CD4-positive, alpha-beta T cell treated with Interleukin-15 for 1 hour (primary cell): ENCODE results near the gene ITGA3.

ENCODE experiments used
- DNase-seq: peaks from one replicate; pipeline ENCODE4 v3.0.0-alpha.2; 2020

The ITGA3 gene

GRCh38 chr17:50096758-50097157 lies 40.8 kb downstream of the ITGA3 start:
- no peak for DNase-seq

- DNase-seq = no peak
Measured at GRCh38 chr17:50097455-50097854, 41.5 kb downstream of the ITGA3 start.

- no peak for DNase-seq
Measured at GRCh38 chr17:50097926-50098325, 42.0 kb downstream of the ITGA3 start.

GRCh38 chr17:50098583-50098982 lies 42.7 kb downstream of the ITGA3 start:
- no peak for DNase-seq

GRCh38 chr17:50099003-50099402 lies 43.1 kb downstream of the ITGA3 start:
- no peak for DNase-seq

- no peak for DNase-seq
Measured at GRCh38 chr17:50100480-50100883, 44.6 kb downstream of the ITGA3 start.

- DNase-seq = no peak
Measured at GRCh38 chr17:50100921-50101345, 45.0 kb downstream of the ITGA3 start.

- DNase-seq = no peak
Measured at GRCh38 chr17:50101346-50102163, 45.6 kb downstream of the ITGA3 start.

GRCh38 chr17:50102164-50102991 lies 46.5 kb downstream of the ITGA3 start:
- DNase-seq = no peak

GRCh38 chr17:50103252-50103651 lies 47.3 kb downstream of the ITGA3 start:
- DNase-seq = no peak

GRCh38 chr17:50103941-50104340 lies 48.0 kb downstream of the ITGA3 start:
- no peak for DNase-seq

GRCh38 chr17:50105811-50106210 lies 49.9 kb downstream of the ITGA3 start:
- DNase-seq = no peak

GRCh38 chr17:50106393-50107131 lies 50.7 kb downstream of the ITGA3 start:
- no peak for DNase-seq

- no peak for DNase-seq
Measured at GRCh38 chr17:50107790-50108414, 52.0 kb downstream of the ITGA3 start.

- DNase-seq = no peak
Measured at GRCh38 chr17:50108556-50108955, 52.6 kb downstream of the ITGA3 start.

GRCh38 chr17:50109207-50109606 lies 53.3 kb downstream of the ITGA3 start:
- no peak for DNase-seq

GRCh38 chr17:50109785-50110184 lies 53.9 kb downstream of the ITGA3 start:
- no peak for DNase-seq

GRCh38 chr17:50110591-50111349 lies 54.9 kb downstream of the ITGA3 start:
- DNase-seq = no peak

GRCh38 chr17:50111673-50112655 lies 56.1 kb downstream of the ITGA3 start:
- DNase-seq = no peak

- DNase-seq = no peak
Measured at GRCh38 chr17:50112694-50113093, 56.8 kb downstream of the ITGA3 start.
